RWPE2 (cell line): Measurements from ENCODE around the gene LIMS1.

Source experiments
- ATAC-seq: fragments of 200-7000 bp; cut with Tn5 transposase; 3 replicates; pipeline ENCODE4 v1.9.1; 2021; ENCODE audit warnings: low read depth
- DNase-seq: peaks from one replicate; pipeline ENCODE4 v3.0.0-alpha.2; 2020; ENCODE audit warnings: low spot score
- H3K27ac ChIP-seq: fragments of 450-650 bp; 2 replicates; pipeline ENCODE4 v1.5.1; 2017; ENCODE audit warnings: mild to moderate bottlenecking; ENCODE audit not compliant: poor library complexity, severe bottlenecking
- H3K27me3 ChIP-seq: fragments of 250-450 bp; sonication (Bioruptor Pico); 2 replicates; pipeline ENCODE4 v1.5.1; 2021; ENCODE audit warnings: mild to moderate bottlenecking, moderate library complexity; ENCODE audit not compliant: insufficient read depth, poor library complexity, severe bottlenecking
- H3K36me3 ChIP-seq: fragments of 250-450 bp; sonication (Bioruptor Pico); 2 replicates; pipeline ENCODE4 v1.5.1; 2020; ENCODE audit warnings: low read depth, mild to moderate bottlenecking, moderate library complexity
- H3K4me1 ChIP-seq: fragments of 250-450 bp; sonication (Bioruptor Pico); 2 replicates; pipeline ENCODE4 v1.5.1; 2021; ENCODE audit warnings: mild to moderate bottlenecking, moderate library complexity; ENCODE audit not compliant: insufficient read depth, poor library complexity, severe bottlenecking
- H3K4me3 ChIP-seq: fragments of 250-450 bp; sonication (Bioruptor Pico); 2 replicates; pipeline ENCODE4 v1.5.1; 2021; ENCODE audit warnings: mild to moderate bottlenecking, moderate library complexity; ENCODE audit not compliant: severe bottlenecking
- H3K9me3 ChIP-seq: fragments of 250-450 bp; sonication (Bioruptor Pico); 2 replicates; pipeline ENCODE4 v1.5.1; 2021; ENCODE audit warnings: mild to moderate bottlenecking, moderate library complexity; ENCODE audit not compliant: severe bottlenecking
- TF ChIP-seq, protein P1 (sequence below): fragments of 450-650 bp; IDR thresholded peaks from one replicate; pipeline ENCODE4 v1.5.1; 2017; ENCODE audit warnings: mild to moderate bottlenecking, moderate library complexity; ENCODE audit not compliant: poor library complexity, severe bottlenecking

LIMS1 gene

DNA sequence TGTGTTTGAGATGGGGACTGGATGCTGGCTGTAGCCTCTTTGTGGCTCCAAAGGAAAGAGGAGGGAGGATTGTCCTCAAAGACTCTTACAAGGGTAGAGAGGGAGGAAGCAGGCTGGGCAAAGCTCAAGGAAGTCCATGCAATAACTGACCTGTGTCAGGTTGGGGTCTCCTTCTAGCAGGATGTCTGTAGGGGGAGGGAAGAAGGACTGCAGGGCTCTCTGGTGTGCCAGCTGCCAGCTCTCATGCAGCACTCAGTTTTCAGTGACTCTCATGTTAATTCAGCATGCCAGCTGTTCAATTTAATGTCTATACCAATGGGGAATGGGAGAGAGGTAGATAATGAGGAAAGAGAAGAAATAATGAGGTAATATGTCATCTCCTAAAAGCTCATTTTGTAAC, 99.7 kb downstream of the LIMS1 start:
- Histone ChIP-seq H3K4me3 (no peak overlapping the region), H3K27ac (no peak overlapping the region), H3K36me3 (no peaks in the 10 kb centered on the region), H3K27me3 (no peaks in the 10 kb centered on the region), H3K9me3 (no peaks in the 10 kb centered on the region), H3K4me1 (peaks cover 33% of the 10 kb centered on the region)
- TF ChIP-seq, protein P1, sequence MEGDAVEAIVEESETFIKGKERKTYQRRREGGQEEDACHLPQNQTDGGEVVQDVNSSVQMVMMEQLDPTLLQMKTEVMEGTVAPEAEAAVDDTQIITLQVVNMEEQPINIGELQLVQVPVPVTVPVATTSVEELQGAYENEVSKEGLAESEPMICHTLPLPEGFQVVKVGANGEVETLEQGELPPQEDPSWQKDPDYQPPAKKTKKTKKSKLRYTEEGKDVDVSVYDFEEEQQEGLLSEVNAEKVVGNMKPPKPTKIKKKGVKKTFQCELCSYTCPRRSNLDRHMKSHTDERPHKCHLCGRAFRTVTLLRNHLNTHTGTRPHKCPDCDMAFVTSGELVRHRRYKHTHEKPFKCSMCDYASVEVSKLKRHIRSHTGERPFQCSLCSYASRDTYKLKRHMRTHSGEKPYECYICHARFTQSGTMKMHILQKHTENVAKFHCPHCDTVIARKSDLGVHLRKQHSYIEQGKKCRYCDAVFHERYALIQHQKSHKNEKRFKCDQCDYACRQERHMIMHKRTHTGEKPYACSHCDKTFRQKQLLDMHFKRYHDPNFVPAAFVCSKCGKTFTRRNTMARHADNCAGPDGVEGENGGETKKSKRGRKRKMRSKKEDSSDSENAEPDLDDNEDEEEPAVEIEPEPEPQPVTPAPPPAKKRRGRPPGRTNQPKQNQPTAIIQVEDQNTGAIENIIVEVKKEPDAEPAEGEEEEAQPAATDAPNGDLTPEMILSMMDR = no peak
- DNase-seq (no peak), ATAC-seq (no peak)

DNA sequence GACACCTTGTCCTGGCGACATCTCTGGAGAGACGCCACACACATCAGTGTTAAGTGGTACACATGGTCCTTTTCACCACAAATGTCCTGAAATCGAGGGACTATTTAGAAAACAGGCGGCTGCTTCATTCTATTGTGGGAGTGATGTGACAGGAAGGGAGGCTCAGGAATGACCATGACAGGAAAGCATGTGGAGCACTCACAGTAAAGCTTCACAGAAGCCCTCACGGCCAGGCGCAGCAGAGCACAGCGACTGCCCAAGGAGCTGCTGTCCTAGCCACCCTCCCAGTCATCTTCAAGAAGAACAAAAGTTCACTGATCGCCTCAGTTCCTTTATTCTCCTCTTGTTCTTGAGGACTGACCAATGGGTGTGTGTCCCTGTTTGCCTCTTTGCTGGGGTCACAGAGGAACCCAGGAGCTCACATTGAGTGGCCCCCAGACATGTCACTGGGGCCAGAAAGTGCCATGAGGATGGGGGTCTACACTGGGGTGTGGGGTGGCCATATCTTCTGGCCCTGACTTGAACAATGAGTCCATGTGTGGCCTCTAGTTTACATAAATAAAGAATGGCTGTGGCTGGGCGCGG, 100.4 kb downstream of the LIMS1 start:
- Histone ChIP-seq H3K9me3 (no peaks in the 10 kb centered on the region), H3K27ac (no peak overlapping the region), H3K4me1 (peaks cover 40% of the 10 kb centered on the region), H3K4me3 (no peak overlapping the region), H3K27me3 (no peaks in the 10 kb centered on the region), H3K36me3 (no peaks in the 10 kb centered on the region)
- ATAC-seq (no peak), DNase-seq (no peak)
- TF ChIP-seq, protein P1 = no peak

DNA sequence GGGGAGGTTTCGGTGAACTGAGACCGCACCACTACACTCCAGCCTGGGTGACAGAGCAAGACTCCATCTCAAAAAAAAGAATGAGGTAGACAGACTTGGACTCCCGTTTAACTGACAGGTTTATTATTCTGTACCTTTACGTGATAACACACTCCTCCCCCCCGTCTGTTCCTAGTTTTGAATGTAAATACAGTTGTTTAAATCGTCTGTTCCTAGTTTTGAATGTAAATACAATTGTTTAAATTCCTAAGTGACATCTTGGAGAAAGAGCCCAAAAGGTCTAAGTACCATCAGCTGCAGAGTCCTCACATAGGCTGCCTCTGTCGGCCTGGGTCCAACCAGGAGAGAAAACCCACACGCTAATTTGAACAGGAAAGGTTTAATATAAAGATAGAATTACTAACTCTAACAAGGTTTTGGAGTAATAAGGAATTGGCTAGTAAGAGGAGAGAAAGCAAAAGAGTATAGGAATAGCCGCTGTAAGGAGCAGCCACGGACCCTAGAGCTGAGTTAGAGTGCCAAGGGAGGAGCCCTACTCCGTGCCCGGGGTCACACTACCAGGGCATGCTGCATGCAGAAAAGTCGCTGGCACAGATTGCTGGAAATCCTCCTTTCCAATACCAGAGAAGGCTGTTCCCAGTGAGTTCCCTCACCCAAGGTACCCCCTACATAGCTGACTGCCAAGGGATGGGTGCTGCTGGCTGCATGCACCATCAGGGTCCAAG, 101.5 kb downstream of the LIMS1 start:
- H3K9me3 ChIP-seq = no peaks in the 10 kb centered on the region
- peak overlapping the region; percentile 40 for H3K27ac ChIP-seq
- DNase-seq (no peak), ATAC-seq (peak; percentile 2; the same call in 2 of the 3 replicates)
- H3K27me3 ChIP-seq = no peaks in the 10 kb centered on the region
- TF ChIP-seq, protein P1 = no peak
- H3K36me3 ChIP-seq = no peaks in the 10 kb centered on the region
- peaks cover 43% of the 10 kb centered on the region for H3K4me1 ChIP-seq
- no peak overlapping the region for H3K4me3 ChIP-seq

DNA sequence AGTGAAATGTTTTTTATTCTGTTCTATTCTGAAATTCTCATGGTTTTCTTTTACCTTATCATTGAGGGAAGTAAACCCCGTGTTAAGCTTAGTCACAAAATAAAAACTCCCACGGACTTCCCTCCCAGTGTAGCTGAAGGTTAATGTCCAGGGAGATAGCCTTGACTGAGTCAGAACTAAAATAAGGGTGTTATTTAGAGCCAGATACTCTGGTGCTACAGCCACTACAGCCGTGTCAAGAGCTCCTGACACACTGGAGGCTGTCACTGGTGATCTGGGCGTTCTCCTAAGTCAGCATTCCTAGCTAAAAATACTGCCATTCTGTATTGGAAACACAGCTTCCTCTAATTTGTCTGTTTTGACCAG, 103.0 kb downstream of the LIMS1 start:
- peaks cover 48% of the 10 kb centered on the region for H3K4me1 ChIP-seq
- H3K36me3 ChIP-seq = no peaks in the 10 kb centered on the region
- peak overlapping the region; percentile 40 for H3K27ac ChIP-seq
- no peaks in the 10 kb centered on the region for H3K9me3 ChIP-seq
- H3K4me3 ChIP-seq = no peak overlapping the region
- ATAC-seq = no peak
- no peak for DNase-seq
- no peaks in the 10 kb centered on the region for H3K27me3 ChIP-seq
- TF ChIP-seq, protein P1 = no peak

DNA sequence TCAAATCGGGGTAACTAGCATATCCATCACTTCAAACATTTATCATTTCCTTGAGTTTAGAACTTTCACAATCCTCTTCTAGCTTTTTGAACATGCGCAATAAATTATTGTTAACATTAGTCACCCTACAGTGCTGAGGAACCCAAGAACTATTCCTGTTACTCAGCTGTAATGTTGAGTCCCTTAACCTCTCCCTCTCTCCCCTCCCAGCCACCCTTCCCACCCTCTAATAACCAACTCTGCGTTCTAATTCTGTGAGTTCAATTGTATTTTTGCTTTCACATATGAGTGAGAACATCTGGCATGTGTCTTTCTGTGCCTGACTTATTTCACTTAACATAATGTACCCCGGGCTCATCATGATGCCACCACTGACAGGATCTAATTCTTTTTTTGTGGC, 106.5 kb downstream of the LIMS1 start:
- Histone ChIP-seq H3K27me3 (no peaks in the 10 kb centered on the region), H3K27ac (peak overlapping the region; percentile 75), H3K9me3 (no peaks in the 10 kb centered on the region), H3K36me3 (no peaks in the 10 kb centered on the region), H3K4me3 (no peak overlapping the region), H3K4me1 (peaks cover 39% of the 10 kb centered on the region)
- TF ChIP-seq, protein P1 = no peak
- DNase-seq (no peak), ATAC-seq (peak; percentile 89)
